ENCODE results near the gene ZNF385D.

The ZNF385D gene

DNA sequence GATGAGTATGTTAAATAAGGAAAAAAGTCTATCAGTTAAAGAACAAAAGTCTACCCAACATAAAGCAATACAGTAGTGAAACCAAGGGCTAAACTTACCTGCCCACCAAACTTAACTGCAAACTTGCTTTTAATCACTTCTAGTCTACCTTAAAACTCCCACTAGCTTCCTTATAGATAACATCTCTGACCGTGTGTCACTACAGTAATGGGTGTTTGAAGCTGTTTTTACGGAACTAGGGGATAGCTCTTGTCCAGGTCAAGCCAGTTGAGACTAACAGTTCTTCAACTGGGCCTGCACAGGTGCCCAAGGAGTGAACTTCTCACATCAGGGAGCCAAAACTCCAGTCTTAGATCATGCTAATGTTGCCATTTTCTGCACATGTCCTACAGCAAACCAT, 132.3 kb downstream of the ZNF385D start:
- Histone ChIP-seq H3K4me3 (ENCODE audit: severe bottlenecking) (no peak overlapping the region), H3K36me3 (ENCODE audit: low read depth) (no peaks in the 10 kb centered on the region), H3K27me3 (ENCODE audit: insufficient read depth, poor library complexity, severe bottlenecking) (no peaks in the 10 kb centered on the region), H3K4me1 (ENCODE audit: insufficient read depth, poor library complexity, severe bottlenecking) (no peaks in the 10 kb centered on the region), H3K27ac (ENCODE audit: poor library complexity, severe bottlenecking) (no peak overlapping the region), H3K9me3 (ENCODE audit: severe bottlenecking) (no peaks in the 10 kb centered on the region)
- no peak for DNase-seq (ENCODE audit: low spot score)
- ATAC-seq (ENCODE audit: low read depth): no peak
- TF ChIP-seq CTCF (IDR thresholded peaks at IDR 0.05; ENCODE audit: poor library complexity, severe bottlenecking): no peak

DNA sequence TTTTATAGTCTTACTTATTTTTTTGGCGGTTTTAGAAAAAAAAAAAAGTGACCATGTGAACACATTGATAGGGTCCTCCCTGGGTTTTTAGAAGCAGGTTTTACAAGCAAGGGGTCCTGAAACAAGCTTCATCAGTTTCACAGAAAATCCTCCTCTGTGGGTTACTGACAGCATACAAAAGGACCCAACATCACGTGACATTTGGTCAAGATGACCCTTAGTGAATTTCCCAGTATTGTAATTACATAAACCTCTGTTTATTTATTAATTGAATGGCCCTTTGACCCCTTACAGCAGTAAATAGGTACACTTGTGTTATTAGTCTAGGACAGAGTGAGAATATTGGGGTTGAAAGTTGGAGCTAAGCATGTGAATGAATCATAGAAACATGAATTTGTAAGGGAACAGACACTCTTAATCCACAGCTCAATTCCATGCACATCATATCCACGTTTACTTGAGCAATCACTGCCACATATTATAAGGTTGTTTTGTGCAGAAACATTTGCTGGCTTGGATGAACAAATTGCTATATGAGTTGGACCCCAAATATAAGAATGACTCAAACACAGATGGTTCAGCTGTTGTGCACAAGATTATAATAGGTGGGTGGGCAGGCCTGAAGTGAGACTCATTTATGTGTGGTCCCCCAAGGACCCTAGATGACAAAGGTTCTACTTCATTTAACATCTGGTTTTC, 137.5 kb downstream of the ZNF385D start:
- no peak for DNase-seq (ENCODE audit: low spot score)
- Histone ChIP-seq H3K36me3 (ENCODE audit: low read depth) (no peaks in the 10 kb centered on the region), H3K27ac (ENCODE audit: poor library complexity, severe bottlenecking) (no peak overlapping the region)

DNA sequence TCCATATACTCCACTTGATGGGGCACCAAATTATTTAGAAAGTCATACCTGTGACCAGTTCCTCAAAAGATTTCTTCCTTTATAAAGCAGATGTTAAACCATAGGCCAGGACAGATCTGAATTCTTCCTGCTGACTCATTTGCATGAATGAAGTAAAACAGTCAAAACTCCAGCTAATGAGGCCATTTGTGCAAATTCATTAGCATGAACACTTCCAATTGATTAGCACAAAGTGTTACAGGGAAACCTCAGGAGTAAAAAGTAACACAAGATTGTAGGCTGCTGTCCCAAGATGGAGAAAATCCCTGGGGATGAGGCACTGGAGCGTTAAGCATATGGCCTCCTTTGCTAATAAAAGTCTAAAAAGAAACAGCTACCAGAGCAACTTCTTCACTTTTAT, 149.8 kb downstream of the ZNF385D start:
- DNase-seq (ENCODE audit: low spot score) (no peak), ATAC-seq (ENCODE audit: low read depth) (no peak)
- no peaks in the 10 kb centered on the region for H3K4me1 ChIP-seq (ENCODE audit: insufficient read depth, poor library complexity, severe bottlenecking)
- no peaks in the 10 kb centered on the region for H3K27me3 ChIP-seq (ENCODE audit: insufficient read depth, poor library complexity, severe bottlenecking)
- H3K4me3 ChIP-seq (ENCODE audit: severe bottlenecking): no peak overlapping the region
- H3K36me3 ChIP-seq (ENCODE audit: low read depth): no peaks in the 10 kb centered on the region
- H3K9me3 ChIP-seq (ENCODE audit: severe bottlenecking): no peaks in the 10 kb centered on the region
- H3K27ac ChIP-seq (ENCODE audit: poor library complexity, severe bottlenecking): no peak overlapping the region
- no peak for TF ChIP-seq CTCF (IDR thresholded peaks at IDR 0.05; ENCODE audit: poor library complexity, severe bottlenecking)

More for the DNA sequence above, 137.5 kb downstream of the ZNF385D start:
- ATAC-seq (ENCODE audit: low read depth): no peak
- H3K4me3 ChIP-seq (ENCODE audit: severe bottlenecking): no peak overlapping the region
- H3K27me3 ChIP-seq (ENCODE audit: insufficient read depth, poor library complexity, severe bottlenecking): no peaks in the 10 kb centered on the region
- no peak for TF ChIP-seq CTCF (IDR thresholded peaks at IDR 0.05; ENCODE audit: poor library complexity, severe bottlenecking)
- H3K4me1 ChIP-seq (ENCODE audit: insufficient read depth, poor library complexity, severe bottlenecking): no peaks in the 10 kb centered on the region
- H3K9me3 ChIP-seq (ENCODE audit: severe bottlenecking): no peaks in the 10 kb centered on the region

DNA sequence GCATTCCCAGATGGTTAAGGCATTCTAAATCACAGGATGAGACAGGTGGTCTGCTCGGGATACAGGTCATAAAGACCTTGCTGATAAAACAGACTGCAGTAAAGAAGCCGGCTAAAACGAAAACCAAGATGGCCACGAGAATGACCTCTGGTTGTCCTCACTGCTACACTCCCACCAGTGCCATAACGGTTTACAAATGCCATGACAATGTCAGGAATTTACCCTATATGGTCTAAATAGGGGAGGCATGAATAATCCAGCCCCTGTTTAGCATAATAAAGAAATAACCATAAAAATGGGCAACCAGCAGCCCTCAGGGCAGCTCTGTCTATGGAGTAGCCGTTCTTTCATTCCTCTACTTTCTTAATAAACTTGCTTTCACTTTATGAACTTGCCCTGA, 151.1 kb downstream of the ZNF385D start:
- no peaks in the 10 kb centered on the region for H3K4me1 ChIP-seq (ENCODE audit: insufficient read depth, poor library complexity, severe bottlenecking)
- TF ChIP-seq CTCF (IDR thresholded peaks at IDR 0.05; ENCODE audit: poor library complexity, severe bottlenecking): no peak
- no peak for ATAC-seq (ENCODE audit: low read depth)
- no peaks in the 10 kb centered on the region for H3K36me3 ChIP-seq (ENCODE audit: low read depth)
- no peak for DNase-seq (ENCODE audit: low spot score)
- H3K27me3 ChIP-seq (ENCODE audit: insufficient read depth, poor library complexity, severe bottlenecking): no peaks in the 10 kb centered on the region
- H3K27ac ChIP-seq (ENCODE audit: poor library complexity, severe bottlenecking): no peak overlapping the region
- no peak overlapping the region for H3K4me3 ChIP-seq (ENCODE audit: severe bottlenecking)
- no peaks in the 10 kb centered on the region for H3K9me3 ChIP-seq (ENCODE audit: severe bottlenecking)

GRCh38 chr3:21592828-21593227, 158.2 kb downstream of the ZNF385D start:
- H3K4me1 ChIP-seq (ENCODE audit: insufficient read depth, poor library complexity, severe bottlenecking): no peaks in the 10 kb centered on the region
- no peaks in the 10 kb centered on the region for H3K27me3 ChIP-seq (ENCODE audit: insufficient read depth, poor library complexity, severe bottlenecking)
- no peak for TF ChIP-seq CTCF (IDR thresholded peaks at IDR 0.05; ENCODE audit: poor library complexity, severe bottlenecking)
- ATAC-seq (ENCODE audit: low read depth): no peak
- no peak overlapping the region for H3K27ac ChIP-seq (ENCODE audit: poor library complexity, severe bottlenecking)
- no peaks in the 10 kb centered on the region for H3K9me3 ChIP-seq (ENCODE audit: severe bottlenecking)
- H3K36me3 ChIP-seq (ENCODE audit: low read depth): no peaks in the 10 kb centered on the region
- no peak overlapping the region for H3K4me3 ChIP-seq (ENCODE audit: severe bottlenecking)
- no peak for DNase-seq (ENCODE audit: low spot score)
